Left ventricle myocardium inferior (tissue), 1 donor: ENCODE data around the gene RNF6. TPM values are rescaled to one million over a fixed set of nuclear protein-coding genes. Genes with fewer than 3 reads are reported as not detected.

Experiments
- DNase-seq: peaks from one replicate; pipeline ENCODE4 v3.0.0-alpha.2; 2020
- H3K27ac ChIP-seq: fragments of 200-600 bp; replicated peaks from 2 replicates; pipeline ENCODE4 v1.8.0; 2021
- H3K27me3 ChIP-seq: fragments of 200-600 bp; 2 replicates; pipeline ENCODE4 v1.8.0; 2021; ENCODE audit warnings: low read depth
- H3K36me3 ChIP-seq: fragments of 200-600 bp; 2 replicates; pipeline ENCODE4 v1.8.0; 2021
- H3K4me1 ChIP-seq: fragments of 200-600 bp; 2 replicates; pipeline ENCODE4 v1.8.0; 2021
- H3K4me3 ChIP-seq: fragments of 200-600 bp; 2 replicates; pipeline ENCODE4 v1.8.0; 2021; ENCODE audit warnings: mild to moderate bottlenecking, moderate library complexity
- H3K9me3 ChIP-seq: fragments of 200-600 bp; replicated peaks from 2 replicates; pipeline ENCODE4 v1.8.0; 2021
- CTCF ChIP-seq: fragments of 200-600 bp; IDR thresholded peaks from 2 replicates; pipeline ENCODE4 v1.8.0; 2021; ENCODE audit warnings: antibody characterized with exemption, mild to moderate bottlenecking, borderline replicate concordance
- intact Hi-C: fragments of 100-400 bp; cut with micrococcal nuclease; formaldehyde crosslinking; loops from one replicate; pipeline ENCODE4 v1.11.0; 2022
- total RNA-seq: library from RNA; stranded (reverse); fragmentation: NEBNext Ultra II Directional; extraction: Animal tissue kit (Norgen Biotek cat#: 25700); gene quantifications from one replicate; pipeline ENCODE4 v1.2.1, GENCODE V29; 2021
- donor health status: DM: no; HTN: yes; CAD: no; lungs with severe emphysema.

Gene RNF6
- total RNA-seq, 1 donor from 2014 or later: 20.6 TPM

DNA sequence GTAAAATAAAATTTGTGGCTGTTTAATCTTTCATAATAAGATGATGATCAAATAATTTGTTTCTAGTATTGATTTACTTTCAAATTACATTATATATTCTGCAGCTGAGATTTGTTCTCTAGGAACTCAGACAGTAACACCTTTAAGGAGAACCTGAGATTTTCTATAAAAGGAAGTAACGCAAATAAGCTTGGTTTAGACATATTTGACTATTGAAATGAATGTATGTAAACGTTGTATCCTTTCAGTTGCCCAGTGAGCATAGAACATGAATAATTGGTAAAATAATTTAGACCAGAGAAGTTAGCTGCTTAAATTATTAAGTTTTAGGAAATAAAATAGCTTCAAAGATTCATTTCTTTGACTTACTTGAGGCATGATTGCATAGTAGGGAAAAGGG is 34.9 kb upstream of the RNF6 start:
- no peaks in the 10 kb centered on the region for H3K36me3 ChIP-seq
- peak overlapping the region; percentile 98 for H3K4me3 ChIP-seq
- no peak for TF ChIP-seq CTCF
- no peaks in the 10 kb centered on the region for H3K9me3 ChIP-seq
- intact Hi-C loops: no loop called here
- DNase-seq: no peak
- H3K4me1 ChIP-seq: peaks cover 61% of the 10 kb centered on the region
- H3K27me3 ChIP-seq: no peaks in the 10 kb centered on the region
- no peak overlapping the region for H3K27ac ChIP-seq

DNA sequence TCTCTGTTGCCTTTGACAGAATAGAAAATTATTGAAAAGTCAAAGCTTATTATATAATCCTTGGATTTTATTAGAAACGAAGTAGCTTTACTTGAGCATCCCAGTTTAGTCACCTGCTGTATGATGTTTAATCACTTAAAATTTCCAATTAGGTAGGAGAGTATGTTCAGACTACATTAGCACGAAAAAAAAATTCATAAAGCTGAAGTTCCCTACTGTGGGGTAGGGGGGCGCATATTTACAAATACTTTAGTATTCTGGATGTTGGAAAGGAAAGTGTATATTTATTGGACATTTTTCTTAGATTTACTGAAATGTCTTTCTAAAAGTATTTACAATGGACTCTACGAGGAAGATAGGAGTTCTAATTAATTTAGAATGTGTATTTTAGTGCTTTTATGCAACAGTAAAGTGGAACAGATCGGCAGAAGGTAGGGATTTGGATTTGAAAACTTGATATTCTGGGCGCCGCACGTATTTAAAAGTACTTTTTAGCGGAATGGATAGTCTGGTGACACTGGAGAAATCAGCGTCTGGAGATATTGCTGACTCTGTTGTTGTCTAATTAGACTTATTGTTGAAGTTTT is 33.7 kb upstream of the RNF6 start:
- H3K4me1 ChIP-seq: peaks cover 54% of the 10 kb centered on the region
- peak overlapping the region; percentile 98 for H3K4me3 ChIP-seq
- H3K27me3 ChIP-seq: no peaks in the 10 kb centered on the region
- H3K36me3 ChIP-seq: no peaks in the 10 kb centered on the region
- no peak for DNase-seq
- intact Hi-C loops: no loop called here
- peak; percentile 37 for TF ChIP-seq CTCF
- peak overlapping the region; percentile 94 for H3K27ac ChIP-seq
- no peaks in the 10 kb centered on the region for H3K9me3 ChIP-seq

- peaks cover 54% of the 10 kb centered on the region for H3K4me1 ChIP-seq
- H3K9me3 ChIP-seq: no peaks in the 10 kb centered on the region
- H3K27me3 ChIP-seq: no peaks in the 10 kb centered on the region
- peak overlapping the region; percentile 94 for H3K27ac ChIP-seq
- H3K4me3 ChIP-seq: peak overlapping the region; percentile 98
- no peak for DNase-seq
- intact Hi-C loops: no loop called here
- no peak for TF ChIP-seq CTCF
- no peaks in the 10 kb centered on the region for H3K36me3 ChIP-seq
These were observed 33.0 kb upstream of the RNF6 start for GRCh38 chr13:26255115-26255514.

DNA sequence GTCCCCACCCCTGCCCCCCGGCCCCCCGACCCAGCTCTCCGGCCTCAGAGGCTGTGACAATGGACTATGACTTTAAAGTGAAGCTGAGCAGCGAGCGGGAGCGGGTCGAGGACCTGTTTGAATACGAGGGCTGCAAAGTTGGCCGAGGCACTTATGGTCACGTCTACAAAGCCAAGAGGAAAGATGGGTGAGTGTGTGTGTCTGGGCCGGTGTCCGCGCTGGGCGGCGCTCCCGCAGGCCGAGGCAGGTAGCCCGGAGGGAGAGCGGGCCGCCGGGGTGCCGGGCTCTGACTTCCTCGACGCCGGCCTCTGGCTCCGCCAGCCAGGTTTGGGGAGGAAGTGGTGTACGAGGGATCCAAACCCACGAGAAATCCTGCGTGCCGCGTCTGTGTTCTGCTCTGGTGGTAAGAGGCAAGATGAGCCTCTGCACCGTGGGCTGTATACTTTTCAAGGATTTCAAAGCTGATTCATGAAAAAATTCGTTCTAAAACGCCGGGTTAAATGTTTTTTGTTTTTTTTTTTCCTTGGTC is 32.5 kb upstream of the RNF6 start:
- Histone ChIP-seq H3K27me3 (no peaks in the 10 kb centered on the region), H3K27ac (peak overlapping the region; percentile 94), H3K9me3 (no peaks in the 10 kb centered on the region), H3K4me3 (peak overlapping the region; percentile 98), H3K4me1 (peaks cover 54% of the 10 kb centered on the region), H3K36me3 (no peaks in the 10 kb centered on the region)
- DNase-seq: peak; percentile 46
- no peak for TF ChIP-seq CTCF
- intact Hi-C loops: no loop called here

GRCh38 chr13:26253787-26254582 is 31.9 kb upstream of the RNF6 start, which contains the start of gene CDK8:
CDK8 (plus strand) TSS chr13:26254129; CDS start chr13:26254642, 513 bp downstream.
- H3K4me3 ChIP-seq: peak within 1 kb of the TSS; percentile 98
- H3K36me3 ChIP-seq: no peaks in the 10 kb centered on the region
- intact Hi-C loops: no loop called here
- H3K27ac ChIP-seq: peak within 1 kb of the TSS; percentile 94
- no peaks in the 10 kb centered on the region for H3K9me3 ChIP-seq
- H3K27me3 ChIP-seq: no peaks in the 10 kb centered on the region
- H3K4me1 ChIP-seq: peaks cover 47% of the 10 kb centered on the region
- peak; percentile 93 for DNase-seq
- no peak for TF ChIP-seq CTCF
